Astrocyte (in vitro differentiated cells and primary cell): ENCODE results near the gene MYH9. TPM values are rescaled to one million over a fixed set of nuclear protein-coding genes. Genes with fewer than 3 reads are reported as not detected.
A peak's percentile ranks its signal among the peaks of the same experiment; 100 is the strongest.
"Not testable (repeated sequence)": the region's sequence is repeated elsewhere in the genome, so short reads cannot be mapped to it uniquely, and the experiment has no call there.

Experiments
- DNase-seq: peaks from one replicate; pipeline ENCODE4 v3.0.0-alpha.2; 2010; ENCODE audit warnings: low read depth
- FAIRE-seq: peaks from 2 replicates; lab custom pipeline; 2011; peaks lifted over from hg19 to GRCh38; lab: Jason Lieb, UNC
- H2AFZ ChIP-seq: 2 replicates; pipeline ENCODE4 v1.6.0; 2012; ENCODE audit warnings: low read depth, low read length, inconsistent platforms
- H3K27ac ChIP-seq: 2 replicates; pipeline ENCODE4 v1.5.1; 2011; ENCODE audit warnings: low read depth, low read length, inconsistent platforms
- H3K27me3 ChIP-seq: 2 replicates; pipeline ENCODE4 v1.6.0; 2011; ENCODE audit warnings: low read length, inconsistent platforms; ENCODE audit not compliant: insufficient read depth
- H3K36me3 ChIP-seq: 2 replicates; pipeline ENCODE4 v1.5.1; 2011; ENCODE audit warnings: low read length, inconsistent platforms; ENCODE audit not compliant: insufficient read depth
- H3K4me1 ChIP-seq: 2 replicates; pipeline ENCODE4 v1.5.1; 2011; ENCODE audit warnings: low read length, inconsistent platforms; ENCODE audit not compliant: insufficient read depth
- H3K4me2 ChIP-seq: 2 replicates; pipeline ENCODE4 v1.6.0; 2012; ENCODE audit warnings: low read length, inconsistent platforms
- H3K4me3 ChIP-seq: 2 replicates; pipeline ENCODE4 v1.5.1; 2011; ENCODE audit warnings: low read depth, mild to moderate bottlenecking, low read length, inconsistent platforms; ENCODE audit not compliant: insufficient read depth
- H3K79me2 ChIP-seq: 2 replicates; pipeline ENCODE4 v1.6.0; 2012; ENCODE audit warnings: mild to moderate bottlenecking, low read length, inconsistent platforms; ENCODE audit not compliant: insufficient read depth
- H3K9ac ChIP-seq: 2 replicates; pipeline ENCODE4 v1.6.0; 2012; ENCODE audit warnings: mild to moderate bottlenecking, low read length, inconsistent platforms
- H3K9me3 ChIP-seq: 2 replicates; pipeline ENCODE4 v1.5.1; 2012; ENCODE audit warnings: low read depth, mild to moderate bottlenecking, low read length, inconsistent platforms; ENCODE audit not compliant: insufficient read depth
- H4K20me1 ChIP-seq: 2 replicates; pipeline ENCODE4 v1.6.0; 2012; ENCODE audit warnings: low read length, inconsistent platforms; ENCODE audit not compliant: insufficient read depth
- H3K27ac Mint-ChIP-seq: one replicate; pipeline ENCODE4 v1.8.0; 2021; ENCODE audit warnings: mild to moderate bottlenecking, mixed read lengths; ENCODE audit not compliant: unreplicated experiment
- H3K27me3 Mint-ChIP-seq: one replicate; pipeline ENCODE4 v1.8.0; 2021; ENCODE audit warnings: low read depth, mixed read lengths; ENCODE audit not compliant: unreplicated experiment
- H3K36me3 Mint-ChIP-seq: one replicate; pipeline ENCODE4 v1.8.0; 2021; ENCODE audit warnings: low read depth, mixed read lengths; ENCODE audit not compliant: unreplicated experiment
- H3K4me1 Mint-ChIP-seq: one replicate; pipeline ENCODE4 v1.8.0; 2021; ENCODE audit warnings: low read depth, mixed read lengths; ENCODE audit not compliant: unreplicated experiment
- H3K4me3 Mint-ChIP-seq: one replicate; pipeline ENCODE4 v1.8.0; 2021; ENCODE audit warnings: mild to moderate bottlenecking, moderate library complexity, mixed read lengths; ENCODE audit not compliant: unreplicated experiment
- H3K9me3 Mint-ChIP-seq: one replicate; pipeline ENCODE4 v1.8.0; 2021; ENCODE audit warnings: mild to moderate bottlenecking, mixed read lengths; ENCODE audit not compliant: unreplicated experiment
- CTCF ChIP-seq: IDR thresholded peaks from 2 replicates; pipeline ENCODE4 v1.5.1; 2011; ENCODE audit warnings: low read depth, mild to moderate bottlenecking, inconsistent platforms, low read length, moderate library complexity; ENCODE audit not compliant: insufficient read depth
- EZH2 ChIP-seq: IDR thresholded peaks from 2 replicates; pipeline ENCODE4 v1.6.1; 2012; ENCODE audit warnings: mild to moderate bottlenecking, low read length, inconsistent platforms; ENCODE audit not compliant: insufficient read depth
- total RNA-seq: library from RNA; stranded (reverse); gene quantifications from 2 replicates; pipeline ENCODE4 v1.2.1, GENCODE V29; 2021

MYH9 gene
- total RNA-seq, 1 donor from 2014 or later: 2,278 TPM

GRCh38 chr22:36253523-36254490 is 134.0 kb downstream of the MYH9 start:
- Histone ChIP-seq H3K4me1 (no peaks in the 10 kb centered on the region), H4K20me1 (peaks cover 4% of the 10 kb centered on the region), H3K4me3 (no peak overlapping the region), H3K27me3 (no peaks in the 10 kb centered on the region), H3K9ac (no peak overlapping the region), H3K4me2 (no peak overlapping the region), H3K9me3 (no peaks in the 10 kb centered on the region), H2AFZ (no peak overlapping the region), H3K36me3 (no peaks in the 10 kb centered on the region), H3K79me2 (no peaks in the 10 kb centered on the region), H3K27ac (no peak overlapping the region)
- H3K36me3 Mint-ChIP-seq: peaks cover 14% of the 10 kb centered on the region
- no peak for FAIRE-seq
- H3K27ac Mint-ChIP-seq: no peak overlapping the region
- peaks cover 4% of the 10 kb centered on the region for H3K9me3 Mint-ChIP-seq
- H3K27me3 Mint-ChIP-seq: peaks cover 4% of the 10 kb centered on the region
- TF ChIP-seq EZH2 (no peak), CTCF (no peak)
- no peak for DNase-seq
- peak overlapping the region; percentile 40 for H3K4me3 Mint-ChIP-seq
- H3K4me1 Mint-ChIP-seq: peaks cover 16% of the 10 kb centered on the region

- Histone ChIP-seq H3K36me3 (no peaks in the 10 kb centered on the region), H4K20me1 (peaks cover 4% of the 10 kb centered on the region), H3K4me3 (no peak within 1 kb of the TSS), H3K4me1 (no peaks in the 10 kb centered on the region), H3K27me3 (no peaks in the 10 kb centered on the region), H3K9ac (no peak within 1 kb of the TSS), H3K79me2 (no peaks in the 10 kb centered on the region), H2AFZ (no peak within 1 kb of the TSS), H3K4me2 (no peak within 1 kb of the TSS), H3K9me3 (no peaks in the 10 kb centered on the region), H3K27ac (no peak within 1 kb of the TSS)
- H3K9me3 Mint-ChIP-seq: peaks cover 9% of the 10 kb centered on the region
- DNase-seq: no peak
- H3K36me3 Mint-ChIP-seq: peaks cover 16% of the 10 kb centered on the region
- peaks cover 10% of the 10 kb centered on the region for H3K4me1 Mint-ChIP-seq
- no peak for TF ChIP-seq CTCF
- no peak for TF ChIP-seq EZH2
- FAIRE-seq: no peak
- peaks cover 4% of the 10 kb centered on the region for H3K27me3 Mint-ChIP-seq
- H3K4me3 Mint-ChIP-seq: peak within 1 kb of the TSS; percentile 54
- H3K27ac Mint-ChIP-seq: no peak within 1 kb of the TSS
Measured at GRCh38 chr22:36252754-36253522, 134.8 kb downstream of the MYH9 start, which contains the start of gene APOL1. APOL1 (plus strand) TSS chr22:36253133; CDS start chr22:36254956, 1,823 bp downstream.

- not testable (repeated sequence) for H3K27ac Mint-ChIP-seq, H3K9ac ChIP-seq, H3K4me1 ChIP-seq, H3K36me3 ChIP-seq, H2AFZ ChIP-seq, H3K79me2 ChIP-seq, H4K20me1 ChIP-seq, H3K27ac ChIP-seq, H3K27me3 Mint-ChIP-seq, H3K9me3 ChIP-seq, H3K27me3 ChIP-seq, H3K4me2 ChIP-seq, DNase-seq, H3K4me3 ChIP-seq, H3K4me3 Mint-ChIP-seq, FAIRE-seq
- peaks cover 11% of the 10 kb centered on the region for H3K9me3 Mint-ChIP-seq
- H3K4me1 Mint-ChIP-seq: peaks cover 10% of the 10 kb centered on the region
- H3K36me3 Mint-ChIP-seq: peaks cover 16% of the 10 kb centered on the region
Measured at GRCh38 chr22:36251979-36252608, 135.7 kb downstream of the MYH9 start.

GRCh38 chr22:36250292-36250960 is 137.3 kb downstream of the MYH9 start:
- not testable (repeated sequence) for FAIRE-seq, H3K27me3 ChIP-seq

More at GRCh38 chr22:36250292-36250960, 137.3 kb downstream of the MYH9 start:
- not testable (repeated sequence) for H2AFZ ChIP-seq, H4K20me1 ChIP-seq, H3K79me2 ChIP-seq, H3K27me3 Mint-ChIP-seq, H3K9ac ChIP-seq, H3K4me3 Mint-ChIP-seq, H3K4me2 ChIP-seq, H3K27ac Mint-ChIP-seq, H3K36me3 ChIP-seq, DNase-seq, H3K4me3 ChIP-seq, H3K9me3 ChIP-seq, H3K27ac ChIP-seq, H3K4me1 ChIP-seq
- H3K4me1 Mint-ChIP-seq: peaks cover 10% of the 10 kb centered on the region
- peaks cover 11% of the 10 kb centered on the region for H3K9me3 Mint-ChIP-seq
- H3K36me3 Mint-ChIP-seq: peaks cover 16% of the 10 kb centered on the region
